Breast epithelium (tissue), 3 donors: ENCODE results near the gene CDK12.

ENCODE experiments used
- CTCF ChIP-seq, 3 donors: fragments of 450-650 bp; IDR thresholded peaks; one replicate each; pipeline ENCODE4 v1.5.1; 2016 to 2017; ENCODE audit warnings: antibody characterized with exemption in 3 of 3, mild to moderate bottlenecking in 3 of 3, moderate library complexity in 3 of 3
- POLR2AphosphoS5 ChIP-seq, 3 donors: sonication (generic); formaldehyde crosslinking; IDR thresholded peaks; one replicate each; pipeline ENCODE4 v1.6.1; 2017; ENCODE audit warnings: antibody characterized with exemption in 3 of 3

- TF ChIP-seq CTCF (IDR thresholded peaks at IDR 0.05) (no peak), POLR2AphosphoS5 (IDR thresholded peaks at IDR 0.05) (no peak)
Measured at GRCh38 chr17:39549747-39550573, 88.7 kb downstream of the CDK12 start.
